Activated CD4-positive, alpha-beta T cell treated with anti-CD3 and anti-CD28 coated beads, Interleukin-10, Interleukin-2, amounts not matched to agents 100 ng/mL and 50 ng/mL, durations not matched to agents 16 hours and 8 hours (primary cell): ENCODE results near the gene MEP1A.
A peak's percentile ranks its signal among the peaks of the same experiment; 100 is the strongest.
"Not testable (repeated sequence)": the region's sequence is repeated elsewhere in the genome, so short reads cannot be mapped to it uniquely, and the experiment has no call there.

ENCODE experiments used
- DNase-seq: peaks from one replicate; pipeline ENCODE4 v3.0.0-alpha.2; 2020

The MEP1A gene

DNA sequence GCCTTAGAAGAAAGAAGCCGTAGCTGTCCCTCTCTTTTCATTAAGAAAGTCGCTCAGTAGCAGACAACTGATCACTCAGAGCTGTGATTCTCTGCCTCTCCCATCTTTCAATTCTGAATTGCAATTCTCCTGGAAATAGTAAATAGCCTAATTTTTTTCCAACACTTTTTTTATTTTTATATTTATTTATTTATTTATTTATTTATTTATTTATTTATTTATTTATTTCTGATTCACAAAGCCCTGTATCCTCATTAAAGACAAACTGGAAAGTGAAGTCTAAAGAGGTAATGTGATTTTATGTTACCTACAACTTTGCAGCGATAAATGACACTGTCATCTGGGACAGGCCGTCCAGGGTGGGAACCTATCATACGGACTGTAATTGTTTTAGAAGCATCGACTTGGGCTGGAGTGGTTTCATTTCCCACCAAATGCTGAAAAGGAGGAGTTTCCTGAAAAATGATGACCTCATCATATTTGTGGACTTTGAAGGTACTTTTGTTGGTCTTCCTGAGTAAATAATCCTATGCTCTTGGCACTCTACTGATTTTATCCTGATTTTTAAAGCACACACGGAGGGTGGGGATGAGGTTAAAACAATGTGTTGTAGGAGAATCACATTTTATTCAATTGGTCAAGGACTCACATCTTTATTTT lies 41.2 kb downstream of the MEP1A start:
- DNase-seq, result not testable (repeated sequence)

DNA sequence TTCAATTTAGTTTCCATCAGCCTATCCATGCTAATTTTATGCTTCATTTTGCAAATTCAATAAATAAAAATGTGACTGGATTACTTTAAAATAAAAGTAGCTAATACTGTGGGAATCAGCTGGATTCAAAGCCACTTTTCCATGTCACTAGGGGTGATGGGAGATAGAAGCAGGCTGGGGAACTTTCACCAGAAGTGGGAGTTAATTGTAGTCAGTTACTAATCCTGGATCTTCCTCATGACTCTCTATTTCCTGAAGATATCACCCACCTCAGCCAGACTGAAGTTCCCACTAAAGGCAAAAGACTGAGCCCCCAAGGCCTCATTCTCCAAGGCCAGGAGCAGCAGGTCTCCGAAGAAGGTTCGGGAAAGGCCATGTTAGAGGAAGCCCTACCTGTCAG lies 41.8 kb downstream of the MEP1A start:
- DNase-seq, result not testable (repeated sequence)

DNA sequence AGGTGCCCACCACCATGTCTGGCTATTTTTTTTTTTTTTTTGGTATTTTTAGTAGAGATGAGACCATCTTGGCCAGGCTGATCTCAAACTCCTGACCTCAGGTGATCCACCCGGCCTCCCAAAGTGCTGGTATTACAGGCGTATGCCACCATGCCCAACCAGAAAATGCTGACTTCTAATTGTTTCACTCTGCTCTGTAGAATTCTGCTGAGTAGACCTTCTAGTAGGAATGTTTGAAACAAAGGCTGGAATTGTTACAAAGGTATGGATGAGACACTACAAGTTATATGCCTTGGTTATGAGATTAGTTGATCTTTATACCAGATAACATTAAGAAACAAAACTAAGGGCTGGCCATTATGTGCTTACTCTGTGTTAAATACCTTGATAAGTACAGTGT lies 44.8 kb downstream of the MEP1A start:
- no peak for DNase-seq

DNA sequence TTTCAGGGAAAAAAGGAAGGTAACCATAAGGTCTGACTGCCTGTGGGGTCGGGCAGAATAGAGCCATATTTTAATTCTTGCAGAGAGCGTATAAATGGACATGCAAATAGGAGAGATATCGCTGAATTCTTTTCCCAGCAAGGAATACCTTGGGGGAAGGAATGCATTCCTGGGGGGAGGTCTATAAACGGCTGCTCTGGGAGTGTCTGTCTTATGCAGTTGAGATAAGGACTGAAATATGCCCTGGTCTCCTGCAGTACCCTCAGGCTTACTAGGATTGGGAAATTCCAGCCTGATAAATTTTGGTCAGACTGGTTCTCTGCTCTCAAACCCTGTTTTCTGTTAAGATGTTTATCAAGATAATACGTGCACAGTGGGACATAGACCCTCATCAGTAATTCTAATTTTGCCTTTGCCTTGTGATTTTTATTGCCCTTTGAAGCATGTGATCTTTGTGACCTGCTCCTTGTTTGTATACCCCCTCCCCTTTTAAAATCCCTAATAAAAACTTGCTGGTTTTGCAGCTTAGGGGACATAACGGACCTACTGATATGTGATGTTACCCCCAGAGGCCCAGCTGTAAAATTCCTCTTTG lies 49.2 kb downstream of the MEP1A start:
- not testable (repeated sequence) for DNase-seq

DNA sequence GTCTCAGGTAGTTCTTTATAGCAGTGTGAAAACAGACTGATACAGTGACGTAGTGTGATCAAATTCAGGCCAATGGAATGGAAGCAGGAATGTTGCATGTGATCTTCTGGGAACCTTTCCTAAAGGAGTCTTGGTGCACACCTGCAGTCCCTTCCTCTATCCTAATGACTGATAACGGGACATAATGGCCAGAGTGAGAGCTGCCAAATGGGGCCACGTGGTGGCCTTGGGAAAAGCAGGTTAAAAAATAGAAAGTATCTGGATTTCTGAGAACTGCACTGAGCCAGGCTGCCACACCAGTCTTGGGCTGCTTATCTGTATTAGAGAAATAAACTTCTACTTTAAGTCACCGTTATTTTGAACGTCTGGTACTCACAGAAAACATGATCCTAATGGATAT lies 51.9 kb downstream of the MEP1A start:
- no peak for DNase-seq

DNA sequence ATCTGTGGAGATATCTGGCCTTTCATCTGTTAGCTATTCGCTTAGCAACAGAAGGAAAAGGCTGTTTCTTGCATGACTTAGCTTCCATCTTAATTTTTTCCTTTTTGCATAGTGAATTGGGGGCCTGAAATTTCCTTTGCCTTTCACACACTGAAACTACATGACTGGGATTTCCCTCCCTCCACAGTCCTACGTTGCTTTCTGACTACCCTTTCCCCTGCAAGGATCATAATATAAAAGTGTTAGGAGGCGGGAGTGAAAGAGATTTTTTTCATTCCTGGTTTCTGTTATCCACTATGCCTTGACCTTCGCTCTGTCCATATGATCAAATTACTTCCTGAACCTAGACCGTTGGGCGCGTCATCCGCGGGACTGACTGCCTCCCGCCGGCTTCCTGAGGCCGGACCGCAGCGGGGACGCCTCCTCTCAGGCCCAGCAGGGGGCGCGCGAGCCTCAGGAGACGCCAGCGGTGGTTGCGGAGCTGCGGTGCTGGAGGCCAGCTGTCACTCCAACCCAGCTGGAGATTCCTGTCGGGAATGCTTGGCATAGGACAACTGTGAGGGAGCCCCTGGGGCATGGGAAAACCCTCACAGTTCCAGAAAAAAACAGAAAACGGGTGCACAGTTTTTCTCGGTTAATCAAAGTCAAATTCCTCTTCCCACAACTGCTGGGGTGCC lies 55.6 kb downstream of the MEP1A start:
- DNase-seq, result peak; percentile 72

DNA sequence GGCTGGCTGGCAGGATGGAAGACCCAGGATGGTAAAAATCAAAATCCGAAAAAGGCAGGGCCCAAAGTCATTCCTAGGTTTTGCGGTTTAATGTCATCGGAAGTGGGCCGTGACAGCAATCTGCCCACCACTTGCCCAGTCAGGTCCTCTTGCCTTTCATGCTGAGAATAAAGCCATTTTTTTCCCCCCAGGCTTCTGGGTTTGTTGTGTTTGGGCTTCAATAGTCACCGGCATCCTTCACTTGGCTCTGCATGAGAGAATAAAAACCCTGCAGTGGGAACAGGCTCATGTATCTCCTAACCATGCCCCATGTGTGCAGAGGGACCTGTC lies 56.1 kb downstream of the MEP1A start:
- DNase-seq, result no peak

DNA sequence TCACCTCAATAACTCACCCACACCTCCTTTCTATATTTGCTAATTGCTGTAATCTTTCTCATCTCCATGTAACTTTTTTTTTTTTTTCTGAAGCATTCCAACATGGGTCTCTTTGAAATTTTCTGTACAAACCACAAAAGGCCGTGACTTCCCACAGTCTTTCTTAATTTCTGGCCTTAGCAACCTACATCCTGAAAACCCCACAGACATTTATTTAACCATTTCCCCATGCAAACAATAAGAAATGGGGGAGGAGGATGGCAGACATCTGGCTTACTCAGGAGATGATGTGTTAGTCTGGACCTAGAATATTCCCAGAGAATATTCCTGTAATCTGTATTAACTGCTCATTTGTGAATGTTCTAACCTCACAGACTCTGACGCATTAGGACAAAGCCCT lies 57.6 kb downstream of the MEP1A start:
- DNase-seq, result no peak

DNA sequence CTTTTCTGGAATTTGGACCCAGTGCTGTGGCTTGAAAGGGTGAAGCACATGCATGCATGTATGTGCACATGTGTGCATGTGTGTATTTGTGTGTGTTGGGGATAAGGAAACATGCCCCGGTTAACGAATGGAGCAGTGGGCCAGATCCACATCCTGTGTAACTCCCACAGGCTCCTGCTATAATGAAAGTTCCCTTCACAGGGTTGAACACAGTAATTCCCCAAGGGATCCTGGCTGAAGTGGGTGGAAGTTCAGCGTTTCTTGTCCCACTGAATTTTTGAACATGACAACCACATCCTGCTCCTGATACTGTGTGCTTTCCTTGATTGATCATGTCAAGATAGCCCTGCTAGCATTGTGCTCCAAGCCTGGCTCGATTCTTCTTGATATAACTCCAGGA lies 58.4 kb downstream of the MEP1A start:
- not testable (repeated sequence) for DNase-seq

DNA sequence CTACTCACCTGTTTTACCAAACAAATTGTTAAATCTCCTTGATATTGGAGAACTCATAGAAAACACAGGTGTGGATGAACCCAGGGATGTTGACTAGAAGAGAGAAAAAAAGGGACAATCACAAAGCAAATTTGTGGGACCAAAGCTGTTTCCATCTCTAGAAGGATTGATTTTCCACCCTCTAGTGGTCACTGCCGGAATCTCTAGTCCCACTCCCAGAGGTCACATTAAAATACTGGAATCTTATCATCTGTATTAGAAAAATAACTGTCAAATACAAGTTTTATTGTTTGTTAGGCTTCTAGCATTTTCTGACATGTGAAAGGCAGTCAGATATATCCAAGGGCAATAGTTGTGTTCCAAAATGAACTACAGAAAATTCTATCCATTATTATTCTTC lies 62.8 kb downstream of the MEP1A start:
- DNase-seq, result peak; percentile 12

DNA sequence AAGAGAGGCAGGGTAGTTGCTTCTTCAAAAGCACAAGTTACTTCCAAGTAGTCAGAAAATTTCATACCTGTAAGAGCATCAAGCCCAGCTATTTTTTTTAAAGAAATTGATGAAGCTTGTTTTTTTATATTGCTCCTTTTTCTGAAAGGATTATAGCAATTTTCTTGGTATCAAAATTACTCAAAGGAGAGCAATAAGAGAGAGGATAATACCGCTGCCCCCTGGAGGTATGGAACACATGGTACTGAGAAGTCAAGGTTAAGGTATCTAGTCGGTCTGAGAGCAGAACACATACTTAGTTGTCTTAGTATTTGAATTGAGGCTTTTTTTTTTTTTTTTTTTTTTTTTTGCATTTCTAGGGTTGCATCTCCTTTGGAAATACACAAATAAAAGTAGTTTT lies 69.2 kb downstream of the MEP1A start:
- no peak for DNase-seq

DNA sequence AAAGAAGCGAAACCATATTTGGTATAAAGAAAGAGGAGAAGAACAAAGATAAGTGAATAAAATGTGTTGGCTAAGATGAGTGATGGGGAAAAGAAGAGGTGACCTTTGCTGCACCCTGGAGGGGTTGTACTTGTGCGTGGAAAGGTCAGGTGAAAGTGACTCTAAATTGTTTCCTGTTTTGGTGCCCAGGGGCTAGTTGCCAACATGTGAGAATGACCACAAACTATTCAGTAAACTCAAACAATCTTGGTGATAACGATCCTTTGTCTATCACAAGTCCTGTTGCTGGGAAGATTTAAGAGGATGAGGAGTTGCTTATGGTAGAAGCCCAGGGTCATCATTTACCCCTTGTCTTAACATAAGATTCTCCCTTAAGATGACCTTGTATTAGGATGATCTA lies 70.6 kb downstream of the MEP1A start:
- DNase-seq, result no peak

DNA sequence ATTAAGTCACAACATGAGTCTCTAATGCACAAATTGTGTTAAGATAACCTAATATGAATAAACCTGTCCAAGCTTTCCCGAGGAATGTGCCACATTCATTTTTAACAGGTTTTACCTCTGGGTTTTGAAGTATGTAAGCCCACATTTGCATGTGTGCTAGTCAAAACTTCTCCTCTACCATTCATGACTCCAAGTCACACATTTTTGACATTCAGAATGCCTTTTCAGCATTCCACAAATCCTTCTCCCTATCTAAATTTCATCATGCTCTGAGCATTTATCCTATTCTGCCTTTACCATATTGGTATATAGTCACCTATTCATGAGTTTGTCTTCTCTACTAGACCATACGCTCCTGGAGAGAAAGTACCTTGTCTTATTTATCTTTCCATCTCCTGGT lies 72.0 kb downstream of the MEP1A start:
- no peak for DNase-seq

DNA sequence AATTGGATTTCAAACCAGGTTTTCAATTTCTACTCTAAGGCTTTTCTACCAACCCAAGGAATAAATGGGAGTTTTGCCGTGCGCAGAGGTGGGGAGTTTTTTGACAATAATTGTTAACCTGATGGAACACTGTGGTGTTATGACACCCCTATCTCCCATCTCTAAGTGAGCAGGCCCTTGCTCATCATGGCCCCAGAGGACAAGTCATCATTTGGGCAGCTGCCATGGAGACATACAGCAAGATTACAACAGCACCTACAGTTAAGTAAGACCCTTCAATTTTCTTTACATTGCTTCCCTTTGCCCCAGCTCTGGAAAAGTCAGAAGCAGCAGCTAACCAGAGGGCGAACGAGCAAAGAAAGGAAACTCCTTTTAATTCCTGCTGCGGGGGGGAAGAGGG lies 74.2 kb downstream of the MEP1A start:
- no peak for DNase-seq

DNA sequence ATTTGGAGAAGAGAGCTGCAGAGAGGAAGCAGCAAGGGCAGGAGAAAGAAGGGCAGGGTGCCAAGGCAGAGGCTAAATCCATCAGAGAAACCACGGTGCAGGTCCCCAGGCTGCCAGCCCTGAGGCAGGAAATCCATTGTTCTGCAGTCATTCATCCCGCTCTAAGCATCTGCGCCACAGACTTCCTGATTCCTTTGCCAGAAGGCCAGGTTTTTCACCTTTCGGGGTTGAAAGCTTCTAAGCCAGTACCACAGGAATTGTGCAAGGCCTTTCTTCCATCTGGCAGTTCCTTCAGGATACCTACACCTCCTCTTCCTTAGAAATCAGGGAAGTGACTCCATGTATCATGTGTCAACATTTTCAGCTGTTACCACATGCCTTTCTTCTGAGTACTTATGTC lies 82.9 kb downstream of the MEP1A start:
- DNase-seq, result no peak

DNA sequence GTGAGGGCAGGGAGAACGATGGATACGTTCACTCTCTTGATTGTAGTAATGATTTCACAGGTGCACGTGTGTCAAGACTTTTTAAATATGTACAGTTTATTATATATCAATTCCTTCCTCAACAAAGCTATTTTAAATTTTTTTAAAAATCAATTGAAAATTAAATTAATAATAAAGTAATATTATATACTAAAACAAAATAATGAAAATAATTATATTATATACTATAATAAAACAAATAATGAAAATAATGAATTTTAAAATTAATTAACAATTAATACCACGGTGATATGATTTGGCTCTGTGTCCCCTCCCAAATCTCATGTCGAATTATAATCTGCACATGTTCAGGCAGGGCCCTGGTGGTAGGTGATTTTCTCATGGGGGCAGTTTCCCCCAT lies 85.8 kb downstream of the MEP1A start:
- DNase-seq, result no peak

DNA sequence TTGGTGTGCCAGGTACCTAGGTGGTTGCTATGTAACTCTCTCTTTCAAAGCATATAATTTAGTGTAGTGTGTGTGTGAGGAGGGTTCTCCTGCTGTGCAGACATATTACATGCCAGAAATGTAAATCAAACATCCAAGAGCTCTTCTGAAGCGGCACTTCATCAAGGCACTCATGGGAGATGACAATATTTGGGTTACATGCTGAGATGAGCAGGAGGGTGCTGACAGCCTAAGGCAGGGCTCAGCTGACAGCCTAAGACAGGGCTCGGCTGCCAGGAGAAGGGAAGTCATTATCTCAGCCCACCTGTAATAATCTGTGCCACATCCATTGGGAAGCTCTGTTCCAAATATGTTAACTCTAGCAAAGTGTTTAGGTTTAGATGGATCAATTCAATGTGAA lies 89.5 kb downstream of the MEP1A start:
- DNase-seq, result no peak

DNA sequence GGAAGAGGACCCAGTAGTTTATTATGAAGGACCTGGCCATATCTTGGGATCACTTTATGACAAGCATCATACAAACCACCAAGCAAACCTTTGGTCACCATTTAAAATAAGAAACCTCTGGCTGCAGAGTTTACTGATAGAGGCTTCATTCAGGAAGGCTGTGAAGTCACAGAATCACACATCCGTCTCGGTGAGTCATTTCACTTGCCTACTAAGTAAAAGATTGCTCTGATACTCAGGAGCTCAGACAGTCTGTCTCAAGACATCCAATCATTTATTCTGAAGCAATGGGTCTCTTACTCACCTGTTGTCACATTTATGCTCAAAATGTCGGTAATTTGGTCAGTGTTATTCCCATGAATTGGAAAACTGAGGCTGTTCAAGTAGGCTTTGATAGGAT lies 94.8 kb downstream of the MEP1A start:
- no peak for DNase-seq

DNA sequence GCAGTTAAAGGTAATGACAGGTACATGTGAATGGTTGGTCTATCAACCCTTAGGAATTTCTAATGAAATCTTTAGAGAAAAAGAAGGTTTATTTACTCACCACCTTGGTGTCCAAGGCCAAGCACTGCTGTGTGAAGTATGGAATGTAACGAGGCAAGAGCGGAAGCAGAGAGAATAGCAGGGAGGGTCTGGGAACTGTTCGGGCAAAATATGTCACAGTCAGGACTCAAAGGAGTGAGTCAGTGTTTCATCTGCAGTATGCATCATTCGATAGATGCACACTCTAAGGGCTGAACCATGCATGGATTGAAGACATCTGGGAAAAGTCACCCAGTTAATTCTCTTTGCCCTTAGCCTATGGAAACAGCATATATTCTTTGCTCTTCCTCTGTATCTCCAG lies 95.4 kb downstream of the MEP1A start:
- no peak for DNase-seq
